Mesenteric fat pad (tissue), 1 donor: ENCODE results near the gene FURIN. TPM values are rescaled to one million over a fixed set of nuclear protein-coding genes. Genes with fewer than 3 reads are reported as not detected.
"Not testable (repeated sequence)": the region's sequence is repeated elsewhere in the genome, so short reads cannot be mapped to it uniquely, and the experiment has no call there.

Experiments
- DNase-seq: peaks from one replicate; pipeline ENCODE4 v3.0.0-alpha.2; 2020; ENCODE audit warnings: low spot score
- total RNA-seq: library from RNA; stranded (reverse); fragmentation: NEBNext Ultra II Directional; extraction: Animal tissue kit (Norgen Biotek cat#: 25700); gene quantifications from one replicate; pipeline ENCODE4 v1.2.1, GENCODE V29; 2021
- donor health status: DM: yes; HTN: yes; CAD: no.

The FURIN gene
- total RNA-seq, 1 donor from 2014 or later, result 99.8 TPM

- DNase-seq, result no peak
These were observed 27.4 kb upstream of the FURIN start for GRCh38 chr15:90840954-90841353.

- no peak for DNase-seq
These were observed 23.7 kb upstream of the FURIN start for GRCh38 chr15:90844696-90845095.

- DNase-seq, result no peak
These were observed 23.0 kb upstream of the FURIN start for GRCh38 chr15:90845201-90845949.

GRCh38 chr15:90849424-90849823 lies 19.0 kb upstream of the FURIN start:
- not testable (repeated sequence) for DNase-seq

GRCh38 chr15:90851114-90851513 lies 17.3 kb upstream of the FURIN start:
- no peak for DNase-seq

- DNase-seq, result no peak
These were observed 16.4 kb upstream of the FURIN start for GRCh38 chr15:90851940-90852339.

GRCh38 chr15:90855139-90855538 lies 13.2 kb upstream of the FURIN start:
- DNase-seq, result no peak

GRCh38 chr15:90857337-90857736 lies 11.1 kb upstream of the FURIN start:
- no peak for DNase-seq

- no peak for DNase-seq
These were observed 10.4 kb upstream of the FURIN start for GRCh38 chr15:90857883-90858443.

GRCh38 chr15:90859234-90860131 lies 8.9 kb upstream of the FURIN start:
- DNase-seq, result no peak

GRCh38 chr15:90860450-90860849 lies 7.9 kb upstream of the FURIN start:
- no peak for DNase-seq

GRCh38 chr15:90860942-90861675 lies 7.3 kb upstream of the FURIN start:
- no peak for DNase-seq

GRCh38 chr15:90862487-90862886 lies 5.9 kb upstream of the FURIN start:
- DNase-seq, result no peak

- no peak for DNase-seq
These were observed 5.2 kb upstream of the FURIN start for GRCh38 chr15:90862964-90863778.

GRCh38 chr15:90863987-90864386 lies 4.4 kb upstream of the FURIN start:
- no peak for DNase-seq

GRCh38 chr15:90864507-90864906 lies 3.9 kb upstream of the FURIN start:
- DNase-seq, result no peak

GRCh38 chr15:90865702-90866101 lies 2.7 kb upstream of the FURIN start:
- DNase-seq, result no peak

GRCh38 chr15:90866161-90866715 lies 2.1 kb upstream of the FURIN start:
- no peak for DNase-seq

GRCh38 chr15:90866800-90867199 lies 1.6 kb upstream of the FURIN start:
- DNase-seq, result no peak

- no peak for DNase-seq
These were observed 753 bp downstream of the FURIN start for GRCh38 chr15:90869140-90869541.
